HG03066 (cell line): Measurements from ENCODE around the gene TPRG1L.

Experiments
- ATAC-seq: cut with Tn5 transposase; IDR thresholded peaks from one replicate; pipeline ENCODE4 v1.9.1; 2021; ENCODE audit warnings: low read depth; ENCODE audit not compliant: unreplicated experiment

The TPRG1L gene

DNA sequence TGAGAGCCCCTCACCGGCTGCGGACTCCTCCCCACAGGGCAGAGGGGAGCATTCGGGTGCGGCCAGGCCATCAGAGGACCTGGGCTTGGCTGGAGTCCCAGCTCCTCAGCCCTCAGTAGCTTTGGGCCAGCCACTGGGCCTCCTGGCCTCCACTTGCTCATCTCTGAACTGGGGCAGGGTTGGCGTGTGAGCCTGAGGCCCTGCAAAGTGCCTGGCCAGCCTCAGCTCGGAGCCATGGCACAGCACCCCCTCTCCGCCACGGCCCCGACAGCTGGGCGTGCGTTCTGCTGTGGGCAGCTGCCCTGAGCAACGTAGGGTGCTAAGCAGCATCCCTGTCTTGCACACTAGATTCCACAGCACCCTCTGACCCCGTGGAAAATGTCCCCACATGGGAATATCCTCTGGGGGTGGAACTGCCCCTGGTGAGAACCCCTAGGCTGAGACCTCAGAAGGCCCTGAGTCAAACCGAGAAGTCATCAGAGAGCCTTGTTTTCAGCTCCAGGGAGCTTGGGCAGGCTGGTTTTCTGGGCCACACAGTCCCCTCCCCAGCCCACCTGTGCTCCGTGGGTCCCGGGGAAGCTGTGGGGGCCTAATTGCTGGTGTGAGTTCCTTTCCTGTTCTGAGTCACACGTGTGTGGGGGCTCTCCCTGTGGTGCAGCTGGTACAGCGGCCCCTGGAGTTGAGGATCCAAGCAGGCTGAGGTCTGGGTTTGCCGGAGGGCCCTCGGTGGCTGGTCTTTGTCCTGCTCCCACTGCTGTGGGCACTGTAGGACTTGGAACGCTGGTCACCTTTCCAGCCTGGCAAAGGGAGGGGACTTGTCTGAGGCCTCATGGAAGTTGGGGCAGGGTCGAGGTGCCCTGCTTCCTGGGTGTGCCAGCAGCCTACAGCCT, 52.0 kb downstream of the TPRG1L start:
- ATAC-seq = peak; percentile 72

DNA sequence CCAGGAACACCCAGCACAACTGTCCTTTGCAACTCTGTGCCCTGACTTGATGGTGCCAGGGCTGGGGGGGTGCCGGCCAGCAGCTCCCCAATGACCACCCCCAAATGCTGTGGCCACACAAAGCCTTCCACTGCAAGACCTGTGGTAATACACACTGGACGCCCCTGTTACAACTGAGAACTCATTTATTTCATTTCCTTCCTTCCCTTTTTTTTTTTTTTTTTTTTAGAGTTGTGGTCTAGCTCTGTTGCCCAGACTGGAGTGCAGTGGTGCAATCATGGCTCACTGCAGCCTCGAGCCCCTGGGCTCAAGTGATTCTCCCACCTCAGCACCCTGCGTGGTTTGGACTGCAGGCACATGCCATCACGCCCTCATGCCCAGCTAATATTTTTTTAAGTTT, 52.7 kb downstream of the TPRG1L start:
- ATAC-seq = peak; percentile 23

DNA sequence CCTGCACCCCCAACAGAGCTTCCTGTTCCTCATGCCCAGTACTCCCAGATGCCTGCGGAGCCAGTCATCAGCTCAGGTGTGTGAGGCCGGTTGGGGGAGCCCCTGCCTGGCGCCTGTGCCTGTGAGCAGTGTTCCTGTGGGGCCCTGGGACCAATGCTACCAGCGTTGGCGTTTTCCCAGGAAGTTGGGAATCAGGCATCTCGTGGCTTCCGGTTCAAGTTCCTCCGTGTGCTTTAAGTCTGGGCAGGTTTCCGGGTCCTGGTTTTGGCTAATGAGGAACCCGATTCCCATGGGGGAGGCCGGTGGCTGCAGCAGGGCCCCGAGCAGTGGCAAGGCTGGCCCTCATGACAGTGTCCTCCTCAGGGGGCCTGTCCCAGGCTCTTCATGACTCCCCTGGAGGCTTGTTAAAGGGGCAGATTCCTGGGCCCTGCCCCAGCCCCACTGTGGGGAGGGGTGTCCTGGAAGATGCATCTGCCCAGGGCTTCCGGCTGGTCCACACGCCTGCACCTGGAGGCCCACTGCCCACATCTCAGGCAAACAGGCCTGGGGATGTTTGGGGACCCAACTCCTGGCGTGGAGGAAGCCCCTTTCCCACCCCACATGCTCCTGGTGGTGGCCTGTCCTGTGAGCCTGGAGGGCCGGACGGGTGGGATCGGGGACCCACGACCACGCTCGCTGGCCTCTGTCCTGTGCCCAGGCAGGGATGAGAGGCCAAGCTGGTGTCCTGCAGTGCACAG, 53.7 kb downstream of the TPRG1L start:
- no peak for ATAC-seq

DNA sequence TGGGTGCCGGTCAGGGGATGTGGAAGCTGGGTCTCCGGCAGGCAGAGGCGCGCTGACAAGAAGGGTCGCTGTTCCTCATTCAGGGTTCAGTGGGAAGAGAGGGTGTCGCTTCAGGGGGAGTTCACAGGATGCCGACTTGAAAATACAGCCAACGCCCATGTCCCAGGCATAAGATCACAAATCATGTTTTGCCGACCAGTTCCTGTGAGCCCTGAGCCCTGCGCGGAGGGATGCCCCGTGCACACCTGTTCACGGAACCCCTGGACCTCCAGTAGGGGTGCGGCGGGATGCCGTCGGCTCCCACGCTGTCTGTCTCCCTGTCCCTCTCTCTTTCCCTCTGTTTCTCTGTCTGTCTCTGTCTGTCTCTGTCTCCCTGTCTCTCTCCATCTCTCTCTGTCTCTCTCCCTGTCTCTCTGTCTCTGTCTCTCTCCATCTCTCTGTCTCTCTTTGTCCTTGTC, 54.3 kb downstream of the TPRG1L start:
- no peak for ATAC-seq
